ENCODE results near the gene TXNDC15.
"Not testable (repeated sequence)": the region's sequence is repeated elsewhere in the genome, so short reads cannot be mapped to it uniquely, and the experiment has no call there.

Gene TXNDC15

DNA sequence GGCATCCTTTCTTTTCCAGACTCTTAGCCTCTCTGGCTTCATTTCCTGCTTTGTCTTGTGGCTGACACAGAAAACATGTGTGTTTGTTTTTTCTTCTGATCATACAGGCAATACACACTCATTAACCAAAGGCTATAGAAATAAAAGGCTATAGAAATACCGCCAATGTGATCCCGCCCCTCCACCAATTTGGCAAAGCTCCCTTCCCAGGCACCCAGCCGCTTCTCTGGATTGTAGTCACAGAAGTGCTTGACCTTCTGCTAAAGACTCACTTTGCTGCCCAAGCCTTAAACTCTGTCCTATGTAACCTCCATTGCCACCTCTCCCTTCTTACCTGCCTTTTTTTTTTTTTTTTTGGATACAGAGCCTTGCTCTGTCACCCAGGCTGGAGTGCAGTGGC is 5.3 kb downstream of the TXNDC15 start:
- Histone ChIP-seq H4K20me1 (ENCODE audit: control insufficient read depth, insufficient read depth, low read depth, low read length) (no peaks in the 10 kb centered on the region), H3K9me3 (ENCODE audit: control insufficient read depth, insufficient read depth, low read length) (no peaks in the 10 kb centered on the region), H3K27ac (ENCODE audit: low read depth, low read length) (no peak overlapping the region), H3F3A (ENCODE audit: control insufficient read depth, insufficient read depth) (no peaks in the 10 kb centered on the region), H3K4me3 (ENCODE audit: low read length) (no peak overlapping the region), H3K36me3 (ENCODE audit: control insufficient read depth, low read length) (peaks cover 23% of the 10 kb centered on the region), H3K79me2 (ENCODE audit: control insufficient read depth, low read length) (peaks cover 66% of the 10 kb centered on the region), H3K4me2 (ENCODE audit: low read length) (no peak overlapping the region), H3K27me3 (ENCODE audit: control insufficient read depth, low read length) (no peaks in the 10 kb centered on the region), H3K9me2 (replicated peaks; ENCODE audit: control insufficient read depth, low read length) (no peaks in the 10 kb centered on the region), H3K4me1 (ENCODE audit: control insufficient read depth, low read length) (peaks cover 17% of the 10 kb centered on the region)
- TF ChIP-seq EZH2phosphoT487 (IDR thresholded peaks at IDR 0.05; ENCODE audit: borderline replicate concordance, low read length), result no peak
- TF ChIP-seq, protein P1, sequence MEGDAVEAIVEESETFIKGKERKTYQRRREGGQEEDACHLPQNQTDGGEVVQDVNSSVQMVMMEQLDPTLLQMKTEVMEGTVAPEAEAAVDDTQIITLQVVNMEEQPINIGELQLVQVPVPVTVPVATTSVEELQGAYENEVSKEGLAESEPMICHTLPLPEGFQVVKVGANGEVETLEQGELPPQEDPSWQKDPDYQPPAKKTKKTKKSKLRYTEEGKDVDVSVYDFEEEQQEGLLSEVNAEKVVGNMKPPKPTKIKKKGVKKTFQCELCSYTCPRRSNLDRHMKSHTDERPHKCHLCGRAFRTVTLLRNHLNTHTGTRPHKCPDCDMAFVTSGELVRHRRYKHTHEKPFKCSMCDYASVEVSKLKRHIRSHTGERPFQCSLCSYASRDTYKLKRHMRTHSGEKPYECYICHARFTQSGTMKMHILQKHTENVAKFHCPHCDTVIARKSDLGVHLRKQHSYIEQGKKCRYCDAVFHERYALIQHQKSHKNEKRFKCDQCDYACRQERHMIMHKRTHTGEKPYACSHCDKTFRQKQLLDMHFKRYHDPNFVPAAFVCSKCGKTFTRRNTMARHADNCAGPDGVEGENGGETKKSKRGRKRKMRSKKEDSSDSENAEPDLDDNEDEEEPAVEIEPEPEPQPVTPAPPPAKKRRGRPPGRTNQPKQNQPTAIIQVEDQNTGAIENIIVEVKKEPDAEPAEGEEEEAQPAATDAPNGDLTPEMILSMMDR (IDR thresholded peaks at IDR 0.05; ENCODE audit: low read depth, low read length, poor library complexity, severe bottlenecking), result no peak

DNA sequence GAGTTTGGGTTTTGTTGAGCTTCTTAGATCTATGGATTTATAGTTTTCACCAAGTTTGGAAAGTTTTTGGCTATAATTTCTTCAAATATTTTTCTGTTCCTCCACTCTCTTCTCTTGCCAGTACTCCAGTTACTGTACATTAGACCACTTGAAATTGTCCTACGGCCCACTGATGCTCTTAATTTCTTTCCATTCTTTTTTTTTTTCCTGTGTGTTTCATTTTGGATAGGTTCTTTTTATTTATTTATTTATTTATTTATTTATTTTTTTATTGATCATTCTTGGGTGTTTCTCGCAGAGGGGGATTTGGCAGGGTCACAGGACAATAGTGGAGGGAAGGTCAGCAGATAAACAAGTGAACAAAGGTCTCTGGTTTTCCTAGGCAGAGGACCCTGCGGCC is 6.8 kb downstream of the TXNDC15 start:
- H3K4me2 ChIP-seq (ENCODE audit: low read length); H4K20me1 ChIP-seq (ENCODE audit: control insufficient read depth, insufficient read depth, low read depth, low read length); H3K27me3 ChIP-seq (ENCODE audit: control insufficient read depth, low read length); H3K27ac ChIP-seq (ENCODE audit: low read depth, low read length); H3K9me3 ChIP-seq (ENCODE audit: control insufficient read depth, insufficient read depth, low read length); H3F3A ChIP-seq (ENCODE audit: control insufficient read depth, insufficient read depth); H3K9me2 ChIP-seq (replicated peaks; ENCODE audit: control insufficient read depth, low read length); H3K4me3 ChIP-seq (ENCODE audit: low read length): not testable (repeated sequence)
- peaks cover 67% of the 10 kb centered on the region for H3K79me2 ChIP-seq (ENCODE audit: control insufficient read depth, low read length)
- H3K4me1 ChIP-seq (ENCODE audit: control insufficient read depth, low read length), result peaks cover 13% of the 10 kb centered on the region
- peaks cover 16% of the 10 kb centered on the region for H3K36me3 ChIP-seq (ENCODE audit: control insufficient read depth, low read length)

DNA sequence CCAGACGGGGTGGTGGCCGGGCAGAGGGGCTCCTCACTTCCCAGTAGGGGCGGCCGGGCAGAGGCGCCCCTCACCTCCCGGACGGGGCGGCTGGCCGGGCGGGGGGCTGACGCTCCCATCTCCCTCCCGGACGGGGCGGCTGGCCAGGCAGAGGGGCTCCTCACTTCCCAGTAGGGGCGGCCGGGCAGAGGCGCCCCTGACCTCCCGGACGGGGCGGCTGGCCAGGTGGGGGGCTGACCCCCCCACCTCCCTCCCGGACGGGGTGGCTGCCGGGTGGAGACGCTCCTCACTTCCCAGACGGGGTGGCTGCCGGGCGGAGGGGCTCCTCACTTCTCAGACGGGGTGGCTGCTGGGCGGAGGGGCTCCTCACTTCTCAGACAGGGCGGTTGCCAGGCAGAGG is 7.5 kb downstream of the TXNDC15 start:
- H3K4me2 ChIP-seq (ENCODE audit: low read length); H3K27ac ChIP-seq (ENCODE audit: low read depth, low read length); H3K9me3 ChIP-seq (ENCODE audit: control insufficient read depth, insufficient read depth, low read length); H3K4me1 ChIP-seq (ENCODE audit: control insufficient read depth, low read length); H3K4me3 ChIP-seq (ENCODE audit: low read length); H3F3A ChIP-seq (ENCODE audit: control insufficient read depth, insufficient read depth); H3K9me2 ChIP-seq (replicated peaks; ENCODE audit: control insufficient read depth, low read length); H4K20me1 ChIP-seq (ENCODE audit: control insufficient read depth, insufficient read depth, low read depth, low read length); H3K27me3 ChIP-seq (ENCODE audit: control insufficient read depth, low read length); H3K36me3 ChIP-seq (ENCODE audit: control insufficient read depth, low read length): not testable (repeated sequence)
- H3K79me2 ChIP-seq (ENCODE audit: control insufficient read depth, low read length), result peaks cover 67% of the 10 kb centered on the region

DNA sequence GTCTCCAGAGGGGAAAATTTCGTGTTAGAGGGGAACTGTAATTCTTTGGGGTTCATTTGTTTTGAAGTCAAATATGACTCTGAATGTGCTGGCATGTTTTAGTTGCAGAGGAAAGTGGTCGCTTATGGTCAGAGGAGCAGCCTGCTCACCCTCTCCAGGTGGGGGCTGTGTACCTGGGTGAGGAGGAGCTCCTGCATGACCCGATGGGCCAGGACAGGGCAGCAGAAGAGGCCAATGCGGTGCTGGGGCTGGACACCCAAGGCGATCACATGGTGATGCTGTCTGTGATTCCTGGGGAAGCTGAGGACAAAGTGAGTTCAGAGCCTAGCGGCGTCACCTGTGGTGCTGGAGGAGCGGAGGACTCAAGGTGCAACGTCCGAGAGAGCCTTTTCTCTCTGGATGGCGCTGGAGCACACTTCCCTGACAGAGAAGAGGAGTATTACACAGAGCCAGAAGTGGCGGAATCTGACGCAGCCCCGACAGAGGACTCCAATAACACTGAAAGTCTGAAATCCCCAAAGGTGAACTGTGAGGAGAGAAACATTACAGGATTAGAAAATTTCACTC is 13.5 kb downstream of the TXNDC15 start:
- H3F3A ChIP-seq (ENCODE audit: control insufficient read depth, insufficient read depth), result no peaks in the 10 kb centered on the region
- H3K36me3 ChIP-seq (ENCODE audit: control insufficient read depth, low read length), result peaks cover 30% of the 10 kb centered on the region
- no peaks in the 10 kb centered on the region for H3K9me3 ChIP-seq (ENCODE audit: control insufficient read depth, insufficient read depth, low read length)
- no peaks in the 10 kb centered on the region for H3K27me3 ChIP-seq (ENCODE audit: control insufficient read depth, low read length)
- H3K4me1 ChIP-seq (ENCODE audit: control insufficient read depth, low read length), result peaks cover 17% of the 10 kb centered on the region
- H3K4me2 ChIP-seq (ENCODE audit: low read length), result no peak overlapping the region
- no peaks in the 10 kb centered on the region for H3K9me2 ChIP-seq (replicated peaks; ENCODE audit: control insufficient read depth, low read length)
- no peak overlapping the region for H3K4me3 ChIP-seq (ENCODE audit: low read length)
- no peaks in the 10 kb centered on the region for H4K20me1 ChIP-seq (ENCODE audit: control insufficient read depth, insufficient read depth, low read depth, low read length)
- peaks cover 54% of the 10 kb centered on the region for H3K79me2 ChIP-seq (ENCODE audit: control insufficient read depth, low read length)
- H3K27ac ChIP-seq (ENCODE audit: low read depth, low read length), result no peak overlapping the region
- no peak for TF ChIP-seq EZH2phosphoT487 (IDR thresholded peaks at IDR 0.05; ENCODE audit: borderline replicate concordance, low read length)
- TF ChIP-seq, protein P1 (IDR thresholded peaks at IDR 0.05; ENCODE audit: low read depth, low read length, poor library complexity, severe bottlenecking), result no peak
